ELF-1 (cell line): ENCODE results near the gene SRL.
"Not testable (repeated sequence)": the region's sequence is repeated elsewhere in the genome, so short reads cannot be mapped to it uniquely, and the experiment has no call there.

Source experiments
- DNase-seq: peaks from one replicate; pipeline ENCODE4 v3.0.0-alpha.2; 2016; ENCODE audit warnings: low read depth, low spot score

Gene SRL

GRCh38 chr16:4227040-4227332 is 14.9 kb downstream of the SRL start:
- no peak for DNase-seq

GRCh38 chr16:4226251-4227039 is 15.4 kb downstream of the SRL start:
- DNase-seq = no peak

- no peak for DNase-seq
These were observed 16.8 kb downstream of the SRL start for GRCh38 chr16:4225075-4225474.

- no peak for DNase-seq
These were observed 21.5 kb downstream of the SRL start for GRCh38 chr16:4220358-4220757.

- no peak for DNase-seq
These were observed 23.7 kb downstream of the SRL start for GRCh38 chr16:4218202-4218601.

- DNase-seq = peak; percentile 84
These were observed 24.4 kb downstream of the SRL start for GRCh38 chr16:4217204-4218131.

GRCh38 chr16:4216596-4216995 is 25.3 kb downstream of the SRL start:
- no peak for DNase-seq

- DNase-seq = no peak
These were observed 26.8 kb downstream of the SRL start for GRCh38 chr16:4215106-4215505.

- no peak for DNase-seq
These were observed 27.7 kb downstream of the SRL start for GRCh38 chr16:4214215-4214621.

- no peak for DNase-seq
These were observed 28.1 kb downstream of the SRL start for GRCh38 chr16:4213737-4214136.

- DNase-seq = no peak
These were observed 29.0 kb downstream of the SRL start for GRCh38 chr16:4212934-4213296.

GRCh38 chr16:4212211-4212933 is 29.5 kb downstream of the SRL start:
- DNase-seq = no peak

GRCh38 chr16:4211445-4212210 is 30.3 kb downstream of the SRL start:
- DNase-seq = not testable (repeated sequence)

GRCh38 chr16:4209666-4210065 is 32.2 kb downstream of the SRL start:
- no peak for DNase-seq

GRCh38 chr16:4208341-4208751 is 33.5 kb downstream of the SRL start:
- DNase-seq = no peak

- no peak for DNase-seq
These were observed 34.1 kb downstream of the SRL start for GRCh38 chr16:4207683-4208340.

GRCh38 chr16:4207229-4207628 is 34.7 kb downstream of the SRL start:
- no peak for DNase-seq

- DNase-seq = no peak
These were observed 35.2 kb downstream of the SRL start for GRCh38 chr16:4206680-4207079.

- DNase-seq = no peak
These were observed 35.9 kb downstream of the SRL start for GRCh38 chr16:4205971-4206370.

GRCh38 chr16:4204521-4204920 is 37.4 kb downstream of the SRL start:
- no peak for DNase-seq

GRCh38 chr16:4203748-4204147 is 38.1 kb downstream of the SRL start:
- no peak for DNase-seq
